B cell (primary cell): ENCODE results near the gene S100A4. TPM values are rescaled to one million over a fixed set of nuclear protein-coding genes. Genes with fewer than 3 reads are reported as not detected.
A peak's percentile ranks its signal among the peaks of the same experiment; 100 is the strongest.

ENCODE experiments used
- ATAC-seq: fragments of 200-7000 bp; cut with Tn5 transposase; one replicate; pipeline ENCODE4 v1.10.0; 2021; ENCODE audit warnings: low read depth, mild to moderate bottlenecking, moderate number of reproducible peaks, moderate library complexity
- CTCF ChIA-PET: fragments of 350-600 bp; sonication (Branson Sonifier 250); formaldehyde crosslinking; loops from one replicate; lab custom pipeline; 2021; ENCODE audit warnings: antibody characterized with exemption, inconsistent platforms; lab: Charles Lee
- POLR2A ChIA-PET: fragments of 350-600 bp; sonication (Branson Sonifier 250); formaldehyde crosslinking; loops from one replicate; lab custom pipeline; 2021; ENCODE audit warnings: antibody characterized with exemption; lab: Charles Lee
- DNase-seq: peaks from one replicate; pipeline ENCODE4 v3.0.0; 2013
- H2AFZ ChIP-seq: 2 replicates; pipeline ENCODE4 v1.6.1; 2012; ENCODE audit warnings: mild to moderate bottlenecking, low read depth, low read length; ENCODE audit not compliant: insufficient read depth, poor library complexity, severe bottlenecking
- H3K27ac ChIP-seq, 2 donors: 1 replicate in 1 of 2; 2 replicates in 1 of 2; pipeline ENCODE4 v1.5.1; 2012 to 2013; ENCODE audit warnings: low read length in 2 of 2, mild to moderate bottlenecking in 2 of 2, moderate library complexity in 1 of 2
- H3K27me3 ChIP-seq, 4 experiments: fragments of 200-600 bp in 1 of 4; sonication (generic) in 1 of 4; replicated peaks in 1 of 4; 1 replicate in 2 of 4; 2 replicates in 2 of 4; pipeline versions ENCODE4 v1.6.1 to v1.7.0; 2013 to 2016; ENCODE audit warnings: low read length in 3 of 4, mild to moderate bottlenecking in 2 of 4, mixed read lengths in 1 of 4, moderate library complexity in 1 of 4; ENCODE audit not compliant: insufficient read depth in 4 of 4, control insufficient read depth in 3 of 4; ENCODE audit errors: control extremely low read depth in 1 of 4
- H3K36me3 ChIP-seq, 2 experiments: replicated peaks in 1 of 2; 1 replicate in 1 of 2; 2 replicates in 1 of 2; pipeline versions ENCODE4 v1.6.1 to v1.7.1; 2013; ENCODE audit warnings: low read length in 1 of 2; ENCODE audit not compliant: insufficient read depth in 2 of 2, control insufficient read depth in 1 of 2; ENCODE audit errors: control extremely low read depth in 1 of 2, extremely low read depth in 1 of 2
- H3K4me1 ChIP-seq, 2 donors: fragments of 200-600 bp in 1 of 2; sonication (generic) in 1 of 2; 1 replicate in 1 of 2; 2 replicates in 1 of 2; pipeline versions ENCODE4 v1.5.1 to v1.6.1; 2013 to 2017; ENCODE audit warnings: low read length in 2 of 2; ENCODE audit not compliant: control insufficient read depth in 2 of 2, insufficient read depth in 2 of 2
- H3K4me2 ChIP-seq: replicated peaks from 2 replicates; pipeline ENCODE3; 2012; ENCODE audit warnings: mild to moderate bottlenecking, low read depth, low read length; ENCODE audit not compliant: poor library complexity, severe bottlenecking
- H3K4me3 ChIP-seq, 5 experiments: fragments of 200-600 bp in 1 of 5; sonication (generic) in 1 of 5; 1 replicate in 3 of 5; 2 replicates in 2 of 5; pipeline versions ENCODE4 v1.5.1 to v1.7.0; 2011 to 2016; ENCODE audit warnings: low read length in 4 of 5, mild to moderate bottlenecking in 4 of 5, low read depth in 2 of 5, control low read depth in 1 of 5, moderate library complexity in 1 of 5; ENCODE audit not compliant: insufficient read depth in 1 of 5; ENCODE audit errors: control extremely low read depth in 1 of 5, extremely low read depth in 1 of 5
- H3K79me2 ChIP-seq: fragments of 200-600 bp; sonication (generic); one replicate; pipeline ENCODE4 v1.6.0; 2016; ENCODE audit warnings: low read length; ENCODE audit not compliant: control insufficient read depth, insufficient read depth
- H3K9ac ChIP-seq: fragments of 200-600 bp; sonication (generic); 2 replicates; pipeline ENCODE4 v1.6.1; 2017; ENCODE audit warnings: mild to moderate bottlenecking, low read length, moderate library complexity
- H3K9me3 ChIP-seq, 3 donors: one replicate each; pipeline versions ENCODE4 v1.6.1 to v1.7.1; 2013; ENCODE audit warnings: low read length in 2 of 3; ENCODE audit not compliant: control insufficient read depth in 2 of 3, insufficient read depth in 1 of 3; ENCODE audit errors: control extremely low read depth in 1 of 3
- H4K20me1 ChIP-seq: 2 replicates; pipeline ENCODE4 v1.6.0; 2012; ENCODE audit warnings: mild to moderate bottlenecking, low read length; ENCODE audit not compliant: insufficient read depth, control insufficient read depth, poor library complexity, severe bottlenecking
- H3K27ac Mint-ChIP-seq: one replicate; pipeline ENCODE4 v1.8.0; 2021; ENCODE audit warnings: mixed read lengths
- H3K27me3 Mint-ChIP-seq: one replicate; pipeline ENCODE4 v1.8.0; 2021; ENCODE audit warnings: mixed read lengths
- H3K4me1 Mint-ChIP-seq: one replicate; pipeline ENCODE4 v1.8.0; 2021; ENCODE audit warnings: mixed read lengths
- H3K4me3 Mint-ChIP-seq: one replicate; pipeline ENCODE4 v1.8.0; 2021; ENCODE audit warnings: mixed read lengths
- H3K9me3 Mint-ChIP-seq: one replicate; pipeline ENCODE4 v1.8.0; 2022; ENCODE audit warnings: mixed read lengths; ENCODE audit not compliant: insufficient read depth
- CTCF ChIP-seq: fragments of 200-600 bp; IDR thresholded peaks from one replicate; pipeline ENCODE4 v1.8.0; 2022; ENCODE audit warnings: antibody characterized with exemption, mild to moderate bottlenecking
- EZH2 ChIP-seq: IDR thresholded peaks from 2 replicates; pipeline ENCODE4 v1.6.1; 2012; ENCODE audit warnings: borderline replicate concordance, low read depth, mild to moderate bottlenecking, moderate library complexity, low read length; ENCODE audit not compliant: insufficient read depth, poor library complexity, severe bottlenecking
- WGBS: methylation state at CpG from one replicate; pipeline ENCODE4 v1.1.5; 2013; ENCODE audit warnings: missing lambda C conversion rate; ENCODE audit not compliant: insufficient coverage; 5-methylcytosine and 5-hydroxymethylcytosine counted together
- intact Hi-C: fragments of 100-400 bp; cut with micrococcal nuclease; formaldehyde crosslinking; loops from one replicate; pipeline ENCODE4 v1.10.0; 2022
- polyA plus RNA-seq: library from polyadenylated mRNA; depleted of rRNA; stranded (reverse); fragments of >200 nt; gene quantifications from 2 replicates; pipeline ENCODE4 v1.2.3, GENCODE V29; 2012
- total RNA-seq, 2 donors: library from RNA; stranded (reverse); fragments of 120-200 nt in 1 of 2; gene quantifications; 1 replicate in 1 of 2; 2 replicates in 1 of 2; pipeline versions ENCODE4 v1.2.3 to v1.2.4, GENCODE V29; 2013 to 2022

Gene S100A4
- total and polyA plus RNA-seq, 2 donors (not counting 1 experiment from before 2014, with no cell fraction given): 62.7 to 150 TPM

GRCh38 chr1:153533689-153534201, 11.9 kb downstream of the S100A4 start:
- Mint-ChIP-seq H3K4me3 (peak overlapping the region; percentile 41), H3K9me3 (no peaks in the 10 kb centered on the region), H3K4me1 (peaks cover 41% of the 10 kb centered on the region), H3K27me3 (no peaks in the 10 kb centered on the region), H3K27ac (peak overlapping the region; percentile 50)
- CTCF ChIA-PET: interaction anchor here (0.7 to 10.9 kb wide), 16 partner anchors 7 to 144 kb away, joined by 3 to 189 read pairs (median 4); partner anchors contain the start of genes S100A2, S100A3, S100A4 and S100A5
- Histone ChIP-seq H4K20me1 (no peaks in the 10 kb centered on the region), H2AFZ (no peak overlapping the region), H3K4me1 (peaks cover 38 to 48% of the 10 kb centered on the region in 2 donors), H3K27ac (no peak overlapping the region), H3K36me3 (peaks cover 0 to 4% of the 10 kb centered on the region in 2 experiments), H3K9ac (no peak overlapping the region), H3K4me3 (no peak overlapping the region), H3K4me2 (peak overlapping the region; percentile 51), H3K27me3 (no peaks in the 10 kb centered on the region), H3K79me2 (peaks cover 10% of the 10 kb centered on the region), H3K9me3 (no peaks in the 10 kb centered on the region)
- POLR2A ChIA-PET: interaction anchor here (1.6 to 1.8 kb wide), 2 partner anchors 32 to 64 kb away, joined by 5 read pairs; partner anchors contain the start of gene S100A2
- TF ChIP-seq EZH2 (no peak), CTCF (no peak)
- no peak for ATAC-seq
- intact Hi-C loops: loop anchor here (1.0 to 10.0 kb wide), 4 partner anchors 35 to 141 kb away; partner anchors contain the start of genes CHTOP, ILF2 and NPR1
- no peak for DNase-seq
- 87% methylated on average over 10 of the region's 13 CpGs for WGBS
